ENCODE data around the gene FLT1. TPM values are rescaled to one million over a fixed set of nuclear protein-coding genes. Genes with fewer than 3 reads are reported as not detected.

FLT1 gene
- total RNA-seq, 1 donor from 2014 or later = 0.05 TPM

DNA sequence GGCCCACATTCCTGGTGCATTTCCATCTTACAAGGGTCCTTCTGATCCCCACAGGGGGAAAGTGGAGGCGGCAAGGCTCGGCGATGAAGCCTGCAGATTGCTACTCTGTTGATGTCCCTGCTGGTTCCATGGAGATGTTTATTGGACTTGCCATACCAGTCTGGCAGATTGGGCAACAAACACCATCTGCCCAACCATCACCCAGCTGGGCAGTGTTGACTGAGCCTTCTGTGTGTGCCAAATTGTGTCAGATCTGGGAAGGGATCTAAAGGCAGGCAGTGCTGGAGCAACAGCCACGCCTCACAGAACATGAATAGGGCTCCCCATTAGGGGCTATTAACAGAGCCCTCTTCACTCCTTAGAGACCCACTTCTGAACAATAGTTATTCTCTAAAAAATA lies 35.0 kb downstream of the FLT1 start:
- no peak for DNase-seq (ENCODE audit: low read depth)

- DNase-seq (ENCODE audit: low read depth) = no peak
These were observed 36.3 kb downstream of the FLT1 start for GRCh38 chr13:28458608-28459007.

DNA sequence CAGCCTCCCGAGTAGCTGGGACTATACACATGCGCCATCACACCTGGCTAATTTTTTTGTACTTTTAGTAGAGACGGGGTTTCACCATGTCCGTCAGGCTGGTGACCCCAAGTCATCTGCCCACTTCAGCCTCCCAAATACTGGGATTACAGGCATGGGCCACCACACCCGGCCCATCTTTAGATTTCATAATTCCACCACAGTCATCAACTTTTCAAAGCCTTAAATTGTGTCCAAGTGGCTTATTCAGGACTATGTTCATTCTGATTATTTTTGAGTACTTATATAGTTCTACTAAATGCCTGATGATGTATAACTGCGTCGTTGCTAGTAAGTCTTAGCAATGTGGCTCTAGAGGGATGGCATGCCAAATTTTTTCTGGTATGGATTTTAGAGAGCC lies 36.9 kb downstream of the FLT1 start:
- no peak for DNase-seq (ENCODE audit: low read depth)

GRCh38 chr13:28457521-28457920 lies 37.4 kb downstream of the FLT1 start:
- DNase-seq (ENCODE audit: low read depth) = no peak

DNA sequence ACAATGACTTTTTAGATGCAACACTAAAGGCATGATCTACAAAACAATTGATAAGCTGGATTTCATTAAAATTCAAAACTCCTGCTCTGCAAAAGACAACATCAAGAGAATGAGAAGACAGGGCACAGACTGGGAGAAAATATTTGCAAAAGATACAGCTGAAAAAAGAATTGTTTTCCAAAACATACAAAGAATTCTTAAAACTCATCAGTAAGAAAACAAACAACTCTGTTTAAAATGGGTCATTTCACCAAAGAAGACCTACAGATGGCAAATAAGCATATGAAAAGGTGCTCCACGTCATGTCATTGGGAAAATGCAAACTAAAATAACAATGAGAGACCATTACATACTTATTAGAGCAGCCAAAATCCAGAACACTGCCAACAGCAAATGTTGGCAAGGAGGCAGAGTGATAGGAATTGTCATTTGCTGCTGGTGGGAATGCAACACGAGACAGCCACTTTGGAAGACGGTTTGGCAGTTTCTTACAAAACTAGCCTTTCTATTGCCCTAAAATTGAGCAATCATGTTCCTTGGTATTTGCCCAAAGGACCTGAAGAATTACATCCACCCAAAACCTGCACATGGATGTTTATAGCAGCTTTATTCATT lies 39.2 kb downstream of the FLT1 start:
- no peak for DNase-seq (ENCODE audit: low read depth)

DNA sequence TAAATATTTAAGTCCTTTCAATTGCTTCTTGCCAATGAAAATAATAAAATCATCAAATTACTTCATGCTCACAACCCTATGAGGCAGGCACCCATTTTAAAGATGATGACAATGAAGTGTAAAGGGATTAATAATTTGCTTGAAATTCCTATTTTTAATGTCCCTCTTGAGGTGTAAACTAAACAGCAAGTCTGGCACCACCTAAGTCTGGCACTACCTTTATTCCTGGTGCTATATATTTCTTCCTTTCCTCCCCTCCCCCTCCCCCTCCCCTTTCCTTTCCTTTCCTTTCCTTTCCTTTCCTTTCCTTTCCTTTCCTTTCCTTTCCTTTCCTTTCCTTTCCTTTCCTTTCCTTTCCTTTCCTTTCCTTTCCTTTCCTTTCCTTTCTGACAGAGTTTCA lies 42.2 kb downstream of the FLT1 start:
- no peak for DNase-seq (ENCODE audit: low read depth)

GRCh38 chr13:28451482-28452217 lies 43.3 kb downstream of the FLT1 start:
- no peak for DNase-seq (ENCODE audit: low read depth)

- no peak for DNase-seq (ENCODE audit: low read depth)
These were observed 44.8 kb downstream of the FLT1 start for GRCh38 chr13:28449826-28450773.

GRCh38 chr13:28448651-28449358 lies 46.1 kb downstream of the FLT1 start:
- DNase-seq (ENCODE audit: low read depth) = no peak

DNA sequence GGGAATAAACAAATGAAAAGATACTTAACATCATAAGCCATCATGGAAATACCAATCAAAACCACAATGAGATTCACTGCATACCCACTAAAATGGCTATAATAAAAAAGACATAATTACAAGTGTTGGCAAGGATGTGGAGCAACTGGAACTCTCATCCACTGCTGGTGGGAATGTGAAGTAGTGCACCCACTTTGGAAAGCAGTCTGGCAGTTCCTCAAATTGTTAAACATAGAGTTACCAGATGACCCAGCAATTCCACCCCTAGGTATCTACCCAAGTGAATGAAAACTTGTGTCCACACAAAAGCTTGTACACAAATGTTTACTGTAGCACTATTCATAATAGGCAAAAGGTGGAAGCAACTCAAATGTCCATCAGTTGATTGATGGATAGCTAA lies 46.9 kb downstream of the FLT1 start:
- DNase-seq (ENCODE audit: low read depth) = no peak

DNA sequence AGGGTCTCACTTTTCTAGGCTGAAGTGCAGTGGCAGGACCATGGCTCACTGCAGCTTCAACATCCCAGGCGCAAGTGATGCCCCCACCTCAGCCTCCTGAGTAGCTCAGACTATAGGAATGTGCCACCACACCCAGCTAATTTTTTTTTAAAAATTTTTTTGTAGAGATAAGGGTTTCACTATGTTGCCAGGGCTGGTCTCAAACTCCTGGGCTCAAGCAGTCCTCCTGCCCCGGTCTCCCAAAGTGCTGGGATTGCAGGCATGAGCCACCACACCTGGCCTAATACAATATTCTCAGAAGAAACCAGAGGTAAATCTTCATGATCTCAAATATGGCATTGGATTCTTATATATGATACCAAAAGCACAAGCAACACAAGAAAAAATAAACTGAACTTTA lies 47.7 kb downstream of the FLT1 start:
- DNase-seq (ENCODE audit: low read depth) = no peak

- DNase-seq (ENCODE audit: low read depth) = no peak
These were observed 52.1 kb downstream of the FLT1 start for GRCh38 chr13:28442839-28443238.

DNA sequence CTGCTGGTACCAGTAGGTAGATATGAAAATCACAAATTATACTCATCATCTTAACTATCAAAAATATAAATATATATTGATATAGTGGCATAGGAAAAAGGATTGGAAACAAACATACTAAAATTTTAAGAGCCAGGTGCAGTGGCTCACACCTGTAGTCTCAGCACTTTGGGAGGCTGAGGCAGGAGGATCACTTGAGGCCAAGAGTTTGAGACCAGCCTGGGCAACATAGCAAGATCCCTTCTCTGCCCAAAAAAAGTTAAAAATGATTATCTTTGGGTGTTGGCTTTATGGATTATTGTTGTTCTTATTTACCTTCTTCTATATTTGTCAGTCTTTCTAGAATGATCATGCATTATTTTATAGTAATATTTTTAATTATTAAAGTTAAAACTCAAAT lies 53.4 kb downstream of the FLT1 start:
- no peak for DNase-seq (ENCODE audit: low read depth)

DNA sequence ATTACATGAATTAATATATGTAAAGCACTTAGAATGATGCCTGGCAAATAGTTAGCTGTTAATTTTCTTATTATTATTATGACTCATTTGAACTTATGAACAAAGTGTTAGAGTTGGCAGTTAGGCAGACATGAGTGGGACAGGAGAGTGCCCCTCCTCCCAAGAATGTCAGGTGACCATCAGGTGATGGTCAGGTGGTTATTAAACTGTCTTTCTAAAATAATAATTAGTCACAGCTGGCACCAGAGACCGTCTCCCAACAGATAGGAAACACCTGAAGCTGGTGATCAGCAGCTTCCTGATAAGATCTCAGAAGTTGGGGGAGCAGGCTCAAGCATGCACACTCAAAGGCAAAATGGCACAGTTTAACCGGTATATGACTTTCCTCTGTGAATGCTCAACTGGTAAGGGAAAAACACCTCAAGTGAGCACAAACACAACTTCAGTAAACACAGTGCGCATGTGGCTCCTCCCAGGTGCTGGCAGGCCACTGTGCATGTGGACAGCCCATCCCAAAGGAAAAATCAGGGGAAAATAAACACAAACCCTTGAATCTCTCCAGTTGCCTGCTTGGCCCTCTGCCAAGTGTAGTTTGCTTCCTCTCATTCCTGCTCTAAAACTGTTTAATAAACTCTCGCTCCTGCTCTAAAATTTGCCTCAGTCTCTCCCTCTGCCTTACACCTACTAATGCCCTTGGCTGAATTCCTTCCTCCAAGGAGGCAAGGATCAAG lies 54.0 kb downstream of the FLT1 start:
- no peak for DNase-seq (ENCODE audit: low read depth)

DNA sequence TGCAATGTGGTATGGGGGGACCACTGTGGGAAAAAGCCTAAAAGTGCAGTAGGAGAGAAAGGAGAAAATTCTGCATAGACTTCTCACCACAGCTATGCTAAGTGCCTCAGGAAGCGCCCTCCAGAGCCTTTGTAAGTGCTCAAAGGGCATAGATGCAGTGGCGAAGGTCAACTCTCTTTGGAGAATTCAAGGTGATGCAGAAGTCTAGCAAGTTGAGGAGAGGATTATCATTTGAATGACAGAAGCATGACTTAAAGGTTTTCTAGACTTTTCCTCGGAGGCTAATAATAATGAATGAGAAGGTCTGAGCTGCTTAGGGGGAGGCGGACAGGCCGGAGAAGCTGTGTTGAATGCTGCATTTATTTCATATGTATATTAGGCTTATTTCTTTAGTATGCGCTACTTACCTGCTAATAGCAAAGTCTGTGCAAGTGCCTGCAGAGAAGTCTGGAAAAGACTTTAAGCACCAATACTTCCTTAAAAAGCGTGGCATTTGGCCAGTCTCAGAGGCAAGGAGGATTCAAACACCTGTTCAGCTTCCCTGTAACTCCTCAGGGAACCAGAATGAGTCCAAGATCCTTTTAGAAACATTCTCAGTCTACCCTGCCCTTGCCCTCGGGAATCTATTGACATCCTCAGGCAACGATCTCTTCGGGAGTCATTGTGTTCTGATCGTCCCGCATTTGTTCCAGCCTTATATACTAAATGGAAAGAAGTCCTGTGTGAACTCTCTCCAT lies 56.2 kb downstream of the FLT1 start:
- no peak for DNase-seq (ENCODE audit: low read depth)

DNA sequence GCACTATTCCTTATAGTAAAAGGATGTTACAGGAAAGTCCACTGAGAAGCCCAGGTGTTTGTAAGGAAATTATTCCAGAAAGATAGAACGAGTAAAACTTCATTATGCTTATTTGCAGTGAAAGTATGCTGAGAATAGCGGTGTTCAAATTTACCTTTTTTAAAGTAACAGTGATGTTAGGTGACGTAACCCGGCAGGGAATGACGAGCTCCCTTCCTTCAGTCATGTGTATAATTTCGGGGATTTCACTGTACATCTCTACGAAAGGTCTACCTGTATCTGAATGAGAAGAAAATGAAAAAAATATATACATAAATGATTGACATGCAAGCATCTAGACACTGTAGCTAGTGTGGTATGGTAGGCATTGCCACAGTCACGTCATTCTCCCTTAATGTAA lies 56.9 kb downstream of the FLT1 start:
- no peak for DNase-seq (ENCODE audit: low read depth)

- no peak for DNase-seq (ENCODE audit: low read depth)
These were observed 59.0 kb downstream of the FLT1 start for GRCh38 chr13:28435917-28436316.

DNA sequence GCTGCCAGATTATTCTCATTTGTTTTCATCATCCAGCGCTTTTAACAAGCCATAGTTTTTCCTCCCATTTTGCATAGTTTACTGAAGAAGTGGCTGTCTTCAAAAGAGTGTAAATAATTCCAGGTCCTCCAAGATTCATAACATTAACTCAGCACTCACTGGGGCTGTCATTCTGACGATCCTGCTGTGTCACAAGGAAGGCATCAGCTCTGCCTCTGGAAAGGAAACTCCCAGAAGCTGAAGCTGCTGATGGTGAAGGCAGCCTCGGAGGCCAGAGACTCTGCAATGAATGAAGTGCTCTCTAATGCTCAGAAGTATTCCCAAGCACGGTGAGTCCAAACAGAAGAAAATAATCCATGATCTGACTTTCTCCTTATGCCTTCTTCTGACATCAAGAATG lies 60.0 kb downstream of the FLT1 start:
- no peak for DNase-seq (ENCODE audit: low read depth)

GRCh38 chr13:28432816-28433560 lies 61.9 kb downstream of the FLT1 start:
- no peak for DNase-seq (ENCODE audit: low read depth)

Measured in renal cortical epithelial cell (primary cell).